ENCODE data around the gene IFIH1.

IFIH1 gene

GRCh38 chr2:162297925-162298552 lies 20.4 kb downstream of the IFIH1 start:
- TF ChIP-seq CTCF (IDR thresholded peaks at IDR 0.05; ENCODE audit: low read depth, low read length): peak; percentile 41
- no peak overlapping the region for H3K4me3 ChIP-seq (ENCODE audit: low read depth, low read length)

DNA sequence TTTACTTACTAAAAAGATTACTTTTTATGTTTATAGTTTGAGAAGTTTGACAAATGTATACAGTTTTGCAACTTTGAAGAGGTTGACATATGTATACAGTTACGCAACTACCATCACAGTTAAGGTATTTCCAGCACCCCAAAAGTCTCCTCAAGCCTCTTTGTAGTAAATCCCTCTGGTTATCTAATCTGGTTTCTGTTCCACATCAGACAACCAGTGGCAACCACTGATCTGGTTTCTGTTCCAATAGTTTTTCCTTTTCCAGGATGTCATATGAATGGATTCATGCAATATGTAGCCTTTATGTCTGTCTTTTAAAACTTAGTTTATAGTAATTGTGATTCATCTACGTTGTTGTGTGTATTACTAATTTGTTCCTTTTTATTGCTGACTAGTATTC lies 23.5 kb downstream of the IFIH1 start:
- no peak for TF ChIP-seq CTCF (IDR thresholded peaks at IDR 0.05; ENCODE audit: low read depth, low read length)
- H3K4me3 ChIP-seq (ENCODE audit: low read depth, low read length): no peak overlapping the region

DNA sequence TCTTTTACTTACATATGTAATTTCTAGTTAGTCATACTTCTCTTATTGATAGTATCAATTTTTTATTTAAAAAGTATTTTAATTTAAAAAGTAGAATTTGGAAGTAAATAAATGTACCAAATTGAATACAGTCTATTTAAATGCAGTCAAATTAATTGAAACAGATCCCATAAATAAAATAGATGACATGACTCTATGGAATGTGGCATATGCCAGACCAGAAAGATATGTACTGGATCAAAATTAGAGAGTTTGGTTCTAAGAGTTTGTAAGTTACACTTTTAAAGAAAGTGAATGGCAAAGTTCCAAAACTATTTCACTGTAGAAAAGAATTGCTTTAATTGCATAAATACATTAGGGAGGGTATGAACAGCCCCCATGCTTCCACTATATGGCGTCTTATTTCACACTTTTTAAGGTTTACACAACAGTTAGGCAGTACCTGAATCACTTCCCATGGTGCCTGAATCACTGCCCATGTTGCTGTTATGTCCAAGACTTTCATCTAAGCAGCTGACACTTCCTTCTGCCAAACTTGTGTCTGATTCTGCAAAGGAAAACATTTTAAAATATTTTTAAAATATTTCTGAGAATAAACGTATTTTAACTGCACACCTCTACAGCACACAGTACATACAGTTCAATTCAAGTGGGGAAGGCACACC lies 25.2 kb downstream of the IFIH1 start:
- H3K4me3 ChIP-seq (ENCODE audit: low read depth, low read length): no peak overlapping the region
- no peak for TF ChIP-seq CTCF (IDR thresholded peaks at IDR 0.05; ENCODE audit: low read depth, low read length)

GRCh38 chr2:162291748-162292147 lies 26.7 kb downstream of the IFIH1 start:
- TF ChIP-seq CTCF (IDR thresholded peaks at IDR 0.05; ENCODE audit: low read depth, low read length): no peak
- H3K4me3 ChIP-seq (ENCODE audit: low read depth, low read length): no peak overlapping the region

GRCh38 chr2:162282765-162283425 lies 35.6 kb downstream of the IFIH1 start:
- no peak for TF ChIP-seq CTCF (IDR thresholded peaks at IDR 0.05; ENCODE audit: low read depth, low read length)
- H3K4me3 ChIP-seq (ENCODE audit: low read depth, low read length): no peak overlapping the region

- H3K4me3 ChIP-seq (ENCODE audit: low read depth, low read length): no peak overlapping the region
- no peak for TF ChIP-seq CTCF (IDR thresholded peaks at IDR 0.05; ENCODE audit: low read depth, low read length)
These were observed 37.8 kb downstream of the IFIH1 start for GRCh38 chr2:162280654-162281053.

DNA sequence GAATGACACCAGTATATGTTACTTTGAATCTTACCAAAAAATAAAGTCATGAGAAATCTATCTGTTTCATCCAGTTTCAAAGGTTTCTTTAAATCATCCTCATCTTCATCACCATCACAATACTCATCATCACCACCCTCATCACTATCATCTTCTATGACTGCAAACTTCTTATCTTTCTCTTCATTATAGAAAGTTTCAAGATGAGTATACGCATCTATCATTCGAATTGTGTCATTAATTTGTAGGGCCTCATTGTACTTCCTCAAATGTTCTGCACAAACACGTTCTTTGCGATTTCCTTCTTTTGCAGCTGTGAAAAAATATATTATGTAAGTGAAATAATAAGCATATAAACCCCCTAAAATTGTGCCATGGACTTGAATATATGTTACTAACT lies 41.1 kb downstream of the IFIH1 start:
- no peak overlapping the region for H3K4me3 ChIP-seq (ENCODE audit: low read depth, low read length)
- no peak for TF ChIP-seq CTCF (IDR thresholded peaks at IDR 0.05; ENCODE audit: low read depth, low read length)

Measured in WI38 (cell line).